ENCODE data around the gene TTC4. TPM values are rescaled to one million over a fixed set of nuclear protein-coding genes. Genes with fewer than 3 reads are reported as not detected.
"Not testable (repeated sequence)": the region's sequence is repeated elsewhere in the genome, so short reads cannot be mapped to it uniquely, and the experiment has no call there.

Gene TTC4
- total RNA-seq, 1 donor from 2014 or later = 25.8 TPM

DNA sequence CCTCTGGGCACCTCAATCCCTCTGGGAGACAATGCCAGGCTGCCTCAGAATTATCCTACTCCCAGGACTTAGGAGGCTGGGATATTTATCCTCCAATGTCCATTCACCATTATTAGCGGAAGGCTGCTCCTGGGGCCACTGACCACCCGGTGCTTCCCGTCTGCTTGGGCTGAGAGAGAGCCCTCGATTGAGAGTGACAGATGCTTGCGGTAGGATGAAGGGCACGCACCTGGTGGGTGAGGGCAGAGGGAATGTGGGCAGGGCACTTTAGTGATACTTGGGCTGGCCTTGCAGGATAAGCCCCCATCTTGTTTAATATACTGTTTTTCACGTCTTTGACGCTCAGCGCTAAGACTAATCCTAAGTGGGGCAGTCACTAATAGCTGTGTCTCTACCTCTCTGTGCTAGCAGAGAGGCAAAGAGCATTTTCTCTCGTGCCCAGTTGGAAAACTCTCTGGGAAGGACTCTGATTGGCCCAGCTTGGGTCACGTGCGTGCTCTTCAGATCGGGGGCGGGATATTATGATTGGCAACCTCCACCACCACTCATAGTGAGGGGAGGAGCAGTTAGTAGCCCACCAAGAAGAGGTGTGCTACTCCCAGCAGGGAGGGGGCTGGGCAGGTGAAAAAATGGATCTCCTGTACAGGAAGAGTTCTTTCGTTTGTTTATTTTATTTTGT is 59.3 kb downstream of the TTC4 start:
- peaks cover 18% of the 10 kb centered on the region for H3K27me3 Mint-ChIP-seq
- H3K36me3 Mint-ChIP-seq = no peaks in the 10 kb centered on the region
- H3K4me1 Mint-ChIP-seq (ENCODE audit: unreplicated experiment) = no peaks in the 10 kb centered on the region
- TF ChIP-seq, protein P1, sequence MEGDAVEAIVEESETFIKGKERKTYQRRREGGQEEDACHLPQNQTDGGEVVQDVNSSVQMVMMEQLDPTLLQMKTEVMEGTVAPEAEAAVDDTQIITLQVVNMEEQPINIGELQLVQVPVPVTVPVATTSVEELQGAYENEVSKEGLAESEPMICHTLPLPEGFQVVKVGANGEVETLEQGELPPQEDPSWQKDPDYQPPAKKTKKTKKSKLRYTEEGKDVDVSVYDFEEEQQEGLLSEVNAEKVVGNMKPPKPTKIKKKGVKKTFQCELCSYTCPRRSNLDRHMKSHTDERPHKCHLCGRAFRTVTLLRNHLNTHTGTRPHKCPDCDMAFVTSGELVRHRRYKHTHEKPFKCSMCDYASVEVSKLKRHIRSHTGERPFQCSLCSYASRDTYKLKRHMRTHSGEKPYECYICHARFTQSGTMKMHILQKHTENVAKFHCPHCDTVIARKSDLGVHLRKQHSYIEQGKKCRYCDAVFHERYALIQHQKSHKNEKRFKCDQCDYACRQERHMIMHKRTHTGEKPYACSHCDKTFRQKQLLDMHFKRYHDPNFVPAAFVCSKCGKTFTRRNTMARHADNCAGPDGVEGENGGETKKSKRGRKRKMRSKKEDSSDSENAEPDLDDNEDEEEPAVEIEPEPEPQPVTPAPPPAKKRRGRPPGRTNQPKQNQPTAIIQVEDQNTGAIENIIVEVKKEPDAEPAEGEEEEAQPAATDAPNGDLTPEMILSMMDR (conservative IDR thresholded peaks at IDR 0.05) = no peak
- no peak overlapping the region for H3K27ac Mint-ChIP-seq
- DNase-seq (ENCODE audit: extremely low spot score, unreplicated experiment) = no peak
- no peak overlapping the region for H3K4me3 Mint-ChIP-seq
- no peaks in the 10 kb centered on the region for H3K9me3 Mint-ChIP-seq

GRCh38 chr1:54775828-54776721 is 60.4 kb downstream of the TTC4 start:
- H3K27ac Mint-ChIP-seq; DNase-seq (ENCODE audit: extremely low spot score, unreplicated experiment); H3K4me1 Mint-ChIP-seq (ENCODE audit: unreplicated experiment); H3K9me3 Mint-ChIP-seq; H3K4me3 Mint-ChIP-seq; H3K36me3 Mint-ChIP-seq: not testable (repeated sequence)
- H3K27me3 Mint-ChIP-seq = peaks cover 27% of the 10 kb centered on the region

DNA sequence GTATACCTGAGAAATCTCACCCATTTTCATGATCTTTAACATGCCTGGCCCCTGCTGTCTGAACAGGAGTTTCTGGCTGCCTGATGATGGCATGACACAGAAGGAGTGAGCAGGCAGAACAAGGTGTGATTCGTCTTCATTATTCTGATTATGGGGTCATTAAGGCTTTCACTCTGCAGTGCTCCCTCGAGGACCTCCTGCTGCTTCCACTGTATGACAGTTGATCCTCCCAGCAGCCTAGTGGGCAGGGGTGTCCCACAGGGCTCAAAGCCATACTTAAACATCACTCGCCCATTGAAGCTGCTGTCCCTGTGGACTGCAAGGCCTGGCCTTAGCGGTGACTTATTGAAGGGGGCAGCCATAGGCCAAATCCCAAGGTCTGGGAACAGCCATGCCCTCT is 61.4 kb downstream of the TTC4 start:
- no peaks in the 10 kb centered on the region for H3K36me3 Mint-ChIP-seq
- DNase-seq (ENCODE audit: extremely low spot score, unreplicated experiment) = peak; percentile 34
- H3K27ac Mint-ChIP-seq = no peak overlapping the region
- peaks cover 33% of the 10 kb centered on the region for H3K27me3 Mint-ChIP-seq
- no peaks in the 10 kb centered on the region for H3K9me3 Mint-ChIP-seq
- no peak overlapping the region for H3K4me3 Mint-ChIP-seq
- H3K4me1 Mint-ChIP-seq (ENCODE audit: unreplicated experiment) = no peaks in the 10 kb centered on the region
- TF ChIP-seq, protein P1 (conservative IDR thresholded peaks at IDR 0.05) = no peak

- Mint-ChIP-seq H3K9me3 (no peaks in the 10 kb centered on the region), H3K27ac (no peak overlapping the region), H3K4me1 (ENCODE audit: unreplicated experiment) (no peaks in the 10 kb centered on the region), H3K27me3 (peaks cover 37% of the 10 kb centered on the region), H3K36me3 (no peaks in the 10 kb centered on the region), H3K4me3 (no peak overlapping the region)
- no peak for DNase-seq (ENCODE audit: extremely low spot score, unreplicated experiment)
- TF ChIP-seq, protein P1 (conservative IDR thresholded peaks at IDR 0.05) = no peak
These were observed 61.8 kb downstream of the TTC4 start for GRCh38 chr1:54777431-54777830.

- DNase-seq (ENCODE audit: extremely low spot score, unreplicated experiment) = no peak
- Mint-ChIP-seq H3K36me3 (no peaks in the 10 kb centered on the region), H3K4me3 (peak overlapping the region; percentile 66), H3K27me3 (peaks cover 51% of the 10 kb centered on the region), H3K9me3 (no peaks in the 10 kb centered on the region), H3K27ac (no peak overlapping the region), H3K4me1 (ENCODE audit: unreplicated experiment) (no peaks in the 10 kb centered on the region)
- TF ChIP-seq, protein P1 (conservative IDR thresholded peaks at IDR 0.05) = no peak
These were observed 65.5 kb downstream of the TTC4 start for GRCh38 chr1:54781023-54781723.
